ENCODE results near the gene ADCYAP1R1.

- TF ChIP-seq CTCF (IDR thresholded peaks at IDR 0.05), result no peak
- TF ChIP-seq POLR2A (IDR thresholded peaks at IDR 0.05), result no peak
These were observed 31.5 kb upstream of the ADCYAP1R1 start for GRCh38 chr7:31020652-31021051.
